ENCODE measurements around the gene PSMG2.

GRCh38 chr18:12768625-12769024 lies 65.8 kb downstream of the PSMG2 start:
- TF ChIP-seq CTCF (IDR thresholded peaks at IDR 0.05) = no peak
- no peak for TF ChIP-seq POLR2A (IDR thresholded peaks at IDR 0.05)

Measured in breast epithelium (tissue), 3 donors.